PC-3 (cell line): ENCODE results near the gene VPS35. TPM values are rescaled to one million over a fixed set of nuclear protein-coding genes. Genes with fewer than 3 reads are reported as not detected.

Experiments
- ATAC-seq: fragments of 200-7000 bp; cut with Tn5 transposase; 2 replicates; pipeline ENCODE4 v1.9.1; 2020; ENCODE audit warnings: mild to moderate bottlenecking, moderate library complexity
- BruUV-seq: library from RNA; stranded (reverse); fragments of 400-500 nt; replicated peaks from 2 replicates; lab custom pipeline; 2021; lab: Mats Ljungman, UMichigan
- CTCF ChIA-PET: fragments of 300-600 bp; sonication (Branson Sonifier 250); formaldehyde crosslinking; loops from one replicate; lab custom pipeline; 2022; ENCODE audit warnings: antibody characterized with exemption; lab: Charles Lee
- POLR2A ChIA-PET: fragments of 300-600 bp; sonication (Branson Sonifier 250); formaldehyde crosslinking; loops from one replicate; lab custom pipeline; 2022; ENCODE audit warnings: antibody characterized with exemption; ENCODE audit not compliant: unreplicated experiment; lab: Charles Lee
- DNase-seq: peaks from one replicate; pipeline ENCODE4 v3.0.0-alpha.2; 2015
- H2AFZ ChIP-seq: fragments of 300-600 bp; sonication (generic); 2 replicates; pipeline ENCODE4 v1.6.0; 2016; ENCODE audit warnings: antibody characterized with exemption, low read length
- H3F3A ChIP-seq: fragments of 300-600 bp; sonication (generic); one replicate; pipeline ENCODE4 v1.6.0; 2017; ENCODE audit warnings: antibody characterized with exemption, low read length, control low read depth, mild to moderate bottlenecking; ENCODE audit not compliant: unreplicated experiment
- H3K27ac ChIP-seq: fragments of 300-600 bp; sonication (generic); 2 replicates; pipeline ENCODE4 v1.5.1; 2016; ENCODE audit warnings: mild to moderate bottlenecking, low read length
- H3K27me3 ChIP-seq: fragments of 300-600 bp; sonication (generic); 2 replicates; pipeline ENCODE4 v1.6.1; 2016; ENCODE audit warnings: low read length, mixed read lengths
- H3K36me3 ChIP-seq: fragments of 300-600 bp; sonication (generic); 2 replicates; pipeline ENCODE4 v1.6.1; 2016; ENCODE audit warnings: low read depth, mixed run types, low read length, mixed read lengths
- H3K4me1 ChIP-seq: fragments of 300-600 bp; sonication (generic); 2 replicates; pipeline ENCODE4 v1.5.1; 2016; ENCODE audit warnings: low read length; ENCODE audit not compliant: insufficient read depth
- H3K4me2 ChIP-seq: fragments of 300-600 bp; sonication (generic); 2 replicates; pipeline ENCODE4 v1.6.0; 2016; ENCODE audit warnings: low read length
- H3K4me3 ChIP-seq: fragments of 300-600 bp; sonication (generic); 2 replicates; pipeline ENCODE4 v1.5.1; 2016; ENCODE audit warnings: mild to moderate bottlenecking, low read length, mixed read lengths
- H3K79me2 ChIP-seq: fragments of 300-600 bp; sonication (generic); 2 replicates; pipeline ENCODE4 v1.6.1; 2017; ENCODE audit warnings: low read length, mixed read lengths
- H3K9ac ChIP-seq: fragments of 300-600 bp; sonication (generic); 2 replicates; pipeline ENCODE4 v1.6.0; 2016; ENCODE audit warnings: mild to moderate bottlenecking, low read length
- H3K9me2 ChIP-seq: fragments of 300-600 bp; sonication (generic); replicated peaks from 2 replicates; pipeline ENCODE4 v1.6.1; 2016; ENCODE audit warnings: mixed run types, low read length, mixed read lengths
- H3K9me3 ChIP-seq: fragments of 300-600 bp; sonication (generic); 2 replicates; pipeline ENCODE4 v1.6.1; 2016; ENCODE audit warnings: low read length, mixed read lengths
- H4K20me1 ChIP-seq: fragments of 300-600 bp; sonication (generic); 2 replicates; pipeline ENCODE4 v1.6.1; 2016; ENCODE audit warnings: low read length, mixed read lengths
- CTCF ChIP-seq: fragments of 300-600 bp; sonication (generic); conservative IDR thresholded peaks from 2 replicates; pipeline ENCODE4 v1.5.1; 2017; ENCODE audit warnings: antibody characterized with exemption, low read depth, mild to moderate bottlenecking, low read length
- EZH2 ChIP-seq: fragments of 300-600 bp; sonication (generic); IDR thresholded peaks from one replicate; pipeline ENCODE4 v1.6.1; 2017; ENCODE audit warnings: antibody characterized with exemption, mild to moderate bottlenecking, low read length; ENCODE audit not compliant: unreplicated experiment
- EZH2phosphoT487 ChIP-seq: fragments of 300-600 bp; sonication (generic); IDR thresholded peaks from 2 replicates; pipeline ENCODE4 v1.6.1; 2018; ENCODE audit warnings: mild to moderate bottlenecking, antibody characterized with exemption, low read length, borderline replicate concordance
- intact Hi-C: fragments of 100-400 bp; cut with micrococcal nuclease; formaldehyde crosslinking; loops from 2 replicates; pipeline ENCODE4 v1.9.0; 2023
- total RNA-seq: library from RNA; depleted of rRNA; stranded (reverse); fragments of >200 nt; gene quantifications from 2 replicates; pipeline ENCODE4 v1.2.3, GENCODE V29; 2014; rRNA removed

Gene VPS35
- total RNA-seq, 1 experiment from 2014 or later, result 39.3 TPM

GRCh38 chr16:46606231-46606630 is 82.7 kb downstream of the VPS35 start:
- ATAC-seq, result no peak
- no peak overlapping the region for H3K9ac ChIP-seq
- H3K79me2 ChIP-seq, result no peaks in the 10 kb centered on the region
- H4K20me1 ChIP-seq, result no peaks in the 10 kb centered on the region
- POLR2A ChIA-PET, result no interaction called here
- no peak for DNase-seq
- H3K4me3 ChIP-seq, result no peak overlapping the region
- H3K9me3 ChIP-seq, result no peaks in the 10 kb centered on the region
- H3F3A ChIP-seq, result no peaks in the 10 kb centered on the region
- no peaks in the 10 kb centered on the region for H3K4me1 ChIP-seq
- TF ChIP-seq EZH2phosphoT487 (no peak), EZH2 (no peak), CTCF (no peak)
- no peak overlapping the region for H2AFZ ChIP-seq
- no peak overlapping the region for H3K4me2 ChIP-seq
- CTCF ChIA-PET, result no interaction called here
- BruUV-seq, result no TSS peak
- H3K9me2 ChIP-seq, result no peaks in the 10 kb centered on the region
- peaks cover 17% of the 10 kb centered on the region for H3K36me3 ChIP-seq
- intact Hi-C loops, result no loop called here
- no peak overlapping the region for H3K27ac ChIP-seq
- no peaks in the 10 kb centered on the region for H3K27me3 ChIP-seq

Other genes starting within 250 kb of the VPS35 start
- 25.8 and 35.1 TPM in 2 replicates for gene SHCBP1, start 67.8 kb downstream of the VPS35 start, total RNA-seq
- 27.7 and 29.9 TPM in 2 replicates for gene ORC6, start 481 bp upstream of the VPS35 start, total RNA-seq
- gene MYLK3, start 59.2 kb upstream of the VPS35 start, total RNA-seq, result under 0.01 TPM in 1 of 2 replicates, not detected in the other
- gene C16orf87, start 142.0 kb upstream of the VPS35 start, total RNA-seq, result 4.0 and 5.1 TPM in 2 replicates
- 19.4 and 22.0 TPM in 2 replicates for gene GPT2, start 195.2 kb upstream of the VPS35 start, total RNA-seq